HepG2 (cell line): ENCODE data around the gene SLC4A9. TPM values are rescaled to one million over a fixed set of nuclear protein-coding genes. Genes with fewer than 3 reads are reported as not detected.

Source experiments
- ATAC-seq: fragments of 200-7000 bp; cut with Tn5 transposase; 3 replicates; pipeline ENCODE4 v1.9.1; 2020; ENCODE audit warnings: mild to moderate bottlenecking, moderate library complexity
- BruUV-seq: library from RNA; stranded (reverse); fragments of 400-500 nt; replicated peaks from 2 replicates; lab custom pipeline; 2021; lab: Mats Ljungman, UMichigan
- CTCF ChIA-PET: fragments of 300-600 bp; formaldehyde crosslinking; extraction: SDS; loops from one replicate; lab custom pipeline; 2021; ENCODE audit warnings: low total read pairs, inconsistent platforms, low intra/inter-chr PET ratio; lab: Yijun Ruan, JAX
- POLR2A ChIA-PET: fragments of 350-600 bp; sonication (Branson Sonifier 250); formaldehyde crosslinking; loops from one replicate; lab custom pipeline; 2020; ENCODE audit warnings: antibody characterized with exemption, inconsistent platforms; lab: Yijun Ruan, JAX
- DNase-seq: peaks from one replicate; pipeline ENCODE4 v3.0.0-alpha.2; 2015; ENCODE audit warnings: low spot score
- FAIRE-seq: peaks from 3 replicates; lab custom pipeline; 2011; peaks lifted over from hg19 to GRCh38; lab: Jason Lieb, UNC
- H2AFZ ChIP-seq: one replicate; pipeline ENCODE4 v1.6.1; 2011; ENCODE audit warnings: low read length, inconsistent platforms
- H3K27ac ChIP-seq: fragments of 300-600 bp; 3 replicates; pipeline ENCODE4 v1.8.0; 2011; ENCODE audit warnings: mixed run types, mild to moderate bottlenecking, mixed read lengths, low read length, inconsistent platforms; ENCODE audit not compliant: insufficient read depth; ENCODE audit errors: extremely low read length
- H3K27me3 ChIP-seq, 2 experiments: fragments of 200-600 bp in 1 of 2; 2 replicates in 1 of 2; 3 replicates in 1 of 2; pipeline versions ENCODE4 v1.6.0 to v1.8.0; 2011; ENCODE audit warnings: low read length in 2 of 2, mild to moderate bottlenecking in 2 of 2, moderate library complexity in 2 of 2, inconsistent platforms in 1 of 2; ENCODE audit not compliant: insufficient read depth in 2 of 2, control insufficient read depth in 1 of 2
- H3K36me3 ChIP-seq, 2 experiments: fragments of 200-600 bp in 1 of 2; replicated peaks in 1 of 2; 2 replicates in 1 of 2; 3 replicates in 1 of 2; pipeline versions ENCODE4 v1.5.1 to v1.8.0; 2011; ENCODE audit warnings: low read length in 2 of 2, inconsistent platforms in 1 of 2; ENCODE audit not compliant: insufficient read depth in 2 of 2, control insufficient read depth in 1 of 2
- H3K4me1 ChIP-seq: 2 replicates; pipeline ENCODE4 v1.5.1; 2012; ENCODE audit warnings: low read length, inconsistent platforms; ENCODE audit not compliant: insufficient read depth
- H3K4me2 ChIP-seq: 2 replicates; pipeline ENCODE4 v1.6.0; 2011; ENCODE audit warnings: low read depth, low read length, inconsistent platforms
- H3K4me3 ChIP-seq, 3 experiments: fragments of 200-600 bp in 1 of 3; sonication (generic), shearing (Covaris generic) in 1 of 3; replicated peaks in 1 of 3; 2 replicates each; pipeline ENCODE4 v1.5.1; 2011 to 2016; ENCODE audit warnings: low read length in 3 of 3, inconsistent platforms in 2 of 3, low read depth in 2 of 3, mild to moderate bottlenecking in 2 of 3, control low read depth in 1 of 3, mixed read lengths in 1 of 3; ENCODE audit not compliant: insufficient read depth in 1 of 3
- H3K79me2 ChIP-seq: one replicate; pipeline ENCODE4 v1.6.1; 2011; ENCODE audit warnings: low read length, inconsistent platforms; ENCODE audit not compliant: insufficient read depth
- H3K9ac ChIP-seq: 2 replicates; pipeline ENCODE4 v1.6.0; 2011; ENCODE audit warnings: mild to moderate bottlenecking, low read depth, low read length, inconsistent platforms; ENCODE audit not compliant: insufficient read depth
- H3K9me3 ChIP-seq: 2 replicates; pipeline ENCODE4 v1.5.1; 2012; ENCODE audit warnings: mild to moderate bottlenecking, low read length
- H4K20me1 ChIP-seq: 2 replicates; pipeline ENCODE4 v1.6.0; 2011; ENCODE audit warnings: inconsistent platforms, mild to moderate bottlenecking, low read length, moderate library complexity; ENCODE audit not compliant: insufficient read depth
- HMGXB3 ChIP-seq: sonication (generic); formaldehyde crosslinking; IDR thresholded peaks from 2 replicates; pipeline ENCODE4 v1.4.0; 2020; ENCODE audit warnings: missing genetic modification reagents, borderline replicate concordance
- HNF4G ChIP-seq, 2 experiments: sonication (generic) in 1 of 2; formaldehyde crosslinking in 1 of 2; IDR thresholded peaks; 2 replicates each; pipeline versions ENCODE4 v1.4.0 to v1.6.1; 2011 to 2020; ENCODE audit warnings: borderline replicate concordance in 2 of 2, low read depth in 2 of 2, mild to moderate bottlenecking in 2 of 2, low read length in 1 of 2, missing genetic modification reagents in 1 of 2, moderate library complexity in 1 of 2
- KLF15 ChIP-seq: sonication (generic); formaldehyde crosslinking; IDR thresholded peaks from 2 replicates; pipeline ENCODE4 v1.8.1; 2023; ENCODE audit warnings: borderline replicate concordance, mild to moderate bottlenecking, inconsistent platforms, missing genetic modification reagents, mixed read lengths
- PRDM15 ChIP-seq: sonication (generic); formaldehyde crosslinking; IDR thresholded peaks from 2 replicates; pipeline ENCODE4 v1.4.0; 2020; ENCODE audit warnings: missing genetic modification reagents
- RXRA ChIP-seq: sonication (generic); formaldehyde crosslinking; IDR thresholded peaks from 2 replicates; pipeline ENCODE4 v1.5.1; 2020; ENCODE audit warnings: missing genetic modification reagents
- SMAD3 ChIP-seq: sonication (generic); formaldehyde crosslinking; IDR thresholded peaks from 2 replicates; pipeline ENCODE4 v1.4.0; 2020; ENCODE audit warnings: missing genetic modification reagents
- SMC3 ChIP-seq: IDR thresholded peaks from 2 replicates; pipeline ENCODE4 v1.6.1; 2011; ENCODE audit warnings: low read length, improper control_type of control experiment
- SPEN ChIP-seq: sonication (generic); formaldehyde crosslinking; IDR thresholded peaks from 2 replicates; pipeline ENCODE4 v1.5.1; 2020; ENCODE audit warnings: low read depth, mild to moderate bottlenecking, missing genetic modification reagents
- THAP8 ChIP-seq: sonication (generic); formaldehyde crosslinking; IDR thresholded peaks from 2 replicates; pipeline ENCODE4 v1.5.1; 2020; ENCODE audit warnings: missing genetic modification reagents, mild to moderate bottlenecking, borderline replicate concordance
- THYN1 ChIP-seq: sonication (generic); formaldehyde crosslinking; IDR thresholded peaks from 2 replicates; pipeline ENCODE4 v1.8.1; 2023; ENCODE audit warnings: low read depth, mild to moderate bottlenecking, moderate library complexity, missing genetic modification reagents, borderline replicate concordance
- ZNF124 ChIP-seq: sonication (generic); formaldehyde crosslinking; IDR thresholded peaks from 2 replicates; pipeline ENCODE4 v1.4.0; 2020; ENCODE audit warnings: missing genetic modification reagents
- ZNF317 ChIP-seq: sonication (generic); formaldehyde crosslinking; IDR thresholded peaks from 2 replicates; pipeline ENCODE4 v1.5.0; 2020; ENCODE audit warnings: mild to moderate bottlenecking, missing genetic modification reagents
- WGBS: methylation state at CpG from one replicate; pipeline ENCODE4 v1.1.6; 2017; ENCODE audit warnings: low lambda C conversion rate; 5-methylcytosine and 5-hydroxymethylcytosine counted together
- in situ Hi-C: cut with HindIII; loops from 2 replicates; pipeline ENCODE4 v1.10.0; 2017; ENCODE audit warnings: low pct_unique_long_range_greater_than_20kb; ENCODE audit not compliant: extremely low pct_ligation_motif_present
- intact Hi-C: fragments of 100-400 bp; cut with micrococcal nuclease; formaldehyde crosslinking; loops from one replicate; pipeline ENCODE4 v1.10.0; 2022; ENCODE audit not compliant: unreplicated experiment
- polyA plus RNA-seq, 8 experiments: library from polyadenylated mRNA; depleted of rRNA in 3 of 8; stranded (reverse) in 7 of 8; unstranded in 1 of 8; fragments of >200 nt; fragmentation: Illumina TruSeq in 4 of 8; extraction: Trizol in 4 of 8; gene quantifications; 2 replicates each; pipeline versions ENCODE4 v1.2.1 to v1.2.3, GENCODE V29; 2011 to 2016; ENCODE audit warnings: low read depth in 4 of 8, missing spikeins in 1 of 8, mixed read lengths in 1 of 8; ENCODE audit not compliant: insufficient read depth in 1 of 8
- total RNA-seq, 5 experiments: library from RNA; depleted of rRNA; stranded (reverse); fragments of >200 nt; fragmentation: Illumina TruSeq; extraction: Trizol; gene quantifications; 2 replicates each; pipeline ENCODE4 v1.2.3, GENCODE V29; 2016; ENCODE audit warnings: low read depth in 1 of 5

SLC4A9 gene
- total and polyA plus RNA-seq, 2 of the 13 experiments (the other 11 are each of a cell fraction or from before 2014, with no cell fraction given): not detected

- TF ChIP-seq HMGXB3 (CRISPR knock-in tag) (0 out of 2 replicates have a peak, but pooled peaks have one; percentile 29), RXRA (CRISPR knock-in tag) (0 out of 2 replicates have a peak, but pooled peaks have one; percentile 12), THAP8 (CRISPR knock-in tag) (no peak), ZNF317 (CRISPR knock-in tag) (no peak), SMAD3 (peak; percentile 73; the same call in 1 of the 2 replicates), SPEN (CRISPR knock-in tag) (0 out of 2 replicates have a peak, but pooled peaks have one; percentile 22)
These were observed 2.3 kb upstream of the SLC4A9 start (continued) for GRCh38 chr5:140357726-140358093.

GRCh38 chr5:140358738-140359310 lies 1.2 kb upstream of the SLC4A9 start:
- BruUV-seq: no TSS peak
- WGBS: 27% methylated on average over 4 of the region's 4 CpGs
- TF ChIP-seq HNF4G (IDR thresholded peaks at IDR 0.05; ENCODE audit: borderline replicate concordance, low read depth, low read length): 0 out of 2 replicates have a peak, but pooled peaks have one; percentile 7
- no peak for TF ChIP-seq HNF4G (CRISPR knock-in tag; IDR thresholded peaks at IDR 0.05; ENCODE audit: borderline replicate concordance, low read depth)
- peak; percentile 10; the same call in 1 of the 2 replicates for TF ChIP-seq SMC3
- no peak for TF ChIP-seq ZNF124 (CRISPR knock-in tag)
- no peak for TF ChIP-seq PRDM15
- no peak for TF ChIP-seq THYN1 (CRISPR knock-in tag)
- TF ChIP-seq KLF15: no peak

More at GRCh38 chr5:140358738-140359310, 1.2 kb upstream of the SLC4A9 start:
- peak overlapping the region; percentile 75 for H3K4me2 ChIP-seq
- ChIA-PET POLR2A (interaction anchor here (0.6 to 1.3 kb wide), 5 partner anchors 42 to 289 kb away, joined by 3 to 6 read pairs (median 4); partner anchors contain the start of gene ANKHD1), CTCF (interaction anchor here (0.7 to 2.8 kb wide), 3 partner anchors 12 to 119 kb away, joined by 3 to 31 read pairs (median 5); partner anchors contain the start of gene HBEGF)
- peaks cover 43% of the 10 kb centered on the region for H3K4me1 ChIP-seq
- H3K79me2 ChIP-seq: no peaks in the 10 kb centered on the region
- no peaks in the 10 kb centered on the region for H3K36me3 ChIP-seq
- no peaks in the 10 kb centered on the region for H3K9me3 ChIP-seq
- in situ Hi-C loops (no loop called here), intact Hi-C loops (no loop called here)
- no peak overlapping the region for H3K9ac ChIP-seq
- FAIRE-seq: no peak
- no peak overlapping the region for H3K27ac ChIP-seq
- peak overlapping the region in 1 of 3 experiments; percentile 41; a peak in 3 of 6 replicates for H3K4me3 ChIP-seq
- no peak overlapping the region for H2AFZ ChIP-seq
- H4K20me1 ChIP-seq: no peaks in the 10 kb centered on the region
- DNase-seq: peak; percentile 37
- ATAC-seq: 0 out of 3 replicates have a peak, but pooled peaks have one; percentile 5
- no peaks in the 10 kb centered on the region; a peak in 1 of 5 replicates for H3K27me3 ChIP-seq
